Caco-2 (cell line): ENCODE data around the gene KLHL8. TPM values are rescaled to one million over a fixed set of nuclear protein-coding genes. Genes with fewer than 3 reads are reported as not detected.
"Not testable (repeated sequence)": the region's sequence is repeated elsewhere in the genome, so short reads cannot be mapped to it uniquely, and the experiment has no call there.

ENCODE experiments used
- BruUV-seq: library from RNA; stranded (reverse); fragments of 400-500 nt; replicated peaks from 2 replicates; lab custom pipeline; 2021; lab: Mats Ljungman, UMichigan
- CTCF ChIA-PET: fragments of 300-600 bp; sonication (Branson Sonifier 250); formaldehyde crosslinking; loops from one replicate; lab custom pipeline; 2022; ENCODE audit warnings: antibody characterized with exemption; lab: Charles Lee
- POLR2A ChIA-PET: fragments of 300-600 bp; sonication (Branson Sonifier 250); formaldehyde crosslinking; loops from one replicate; lab custom pipeline; 2022; ENCODE audit warnings: antibody characterized with exemption; lab: Charles Lee
- DNase-seq, 2 experiments: peaks; one replicate each; pipeline versions ENCODE4 v3.0.0 to v3.0.0-alpha.2; 2020 to 2022
- H3K27me3 ChIP-seq: replicated peaks from 2 replicates; pipeline ENCODE4 v1.6.0; 2011; ENCODE audit warnings: low read length; ENCODE audit not compliant: control insufficient read depth, insufficient read depth
- H3K36me3 ChIP-seq: 2 replicates; pipeline ENCODE4 v1.5.1; 2011; ENCODE audit warnings: low read length; ENCODE audit not compliant: control insufficient read depth, insufficient read depth
- H3K4me1 ChIP-seq: fragments of 250-450 bp; sonication (Bioruptor Pico); 2 replicates; pipeline ENCODE4 v1.5.1; 2020; ENCODE audit warnings: mild to moderate bottlenecking
- H3K4me3 ChIP-seq: 2 replicates; pipeline ENCODE4 v1.5.1; 2011; ENCODE audit warnings: low read depth, mild to moderate bottlenecking, control low read depth, low read length
- H3K9me3 ChIP-seq: fragments of 250-450 bp; sonication (Bioruptor Pico); 2 replicates; pipeline ENCODE4 v1.5.1; 2020; ENCODE audit warnings: mild to moderate bottlenecking, moderate library complexity
- H3K27ac Mint-ChIP-seq: one replicate; pipeline ENCODE4 v1.8.0; 2022; ENCODE audit warnings: mixed read lengths; ENCODE audit not compliant: unreplicated experiment
- H3K27me3 Mint-ChIP-seq: one replicate; pipeline ENCODE4 v1.8.0; 2022; ENCODE audit warnings: mixed read lengths; ENCODE audit not compliant: insufficient read depth, unreplicated experiment
- H3K36me3 Mint-ChIP-seq: one replicate; pipeline ENCODE4 v1.8.0; 2022; ENCODE audit warnings: mild to moderate bottlenecking, mixed read lengths; ENCODE audit not compliant: insufficient read depth, unreplicated experiment
- H3K4me1 Mint-ChIP-seq: one replicate; pipeline ENCODE4 v1.8.0; 2022; ENCODE audit warnings: low read depth, mixed read lengths; ENCODE audit not compliant: unreplicated experiment
- H3K4me3 Mint-ChIP-seq: one replicate; pipeline ENCODE4 v1.8.0; 2022; ENCODE audit warnings: mild to moderate bottlenecking, moderate library complexity, mixed read lengths; ENCODE audit not compliant: unreplicated experiment
- H3K9me3 Mint-ChIP-seq: one replicate; pipeline ENCODE4 v1.8.0; 2022; ENCODE audit warnings: mixed read lengths; ENCODE audit not compliant: unreplicated experiment
- CTCF ChIP-seq, 2 experiments: fragments of 200-600 bp in 1 of 2; IDR thresholded peaks; 1 replicate in 1 of 2; 2 replicates in 1 of 2; pipeline versions ENCODE4 v1.5.1 to v1.8.0; 2011 to 2022; ENCODE audit warnings: antibody characterized with exemption in 1 of 2, control low read depth in 1 of 2, inconsistent platforms in 1 of 2, low read depth in 1 of 2, low read length in 1 of 2, mild to moderate bottlenecking in 1 of 2, moderate library complexity in 1 of 2; ENCODE audit not compliant: insufficient read depth in 1 of 2, severe bottlenecking in 1 of 2, unreplicated experiment in 1 of 2
- intact Hi-C: fragments of 100-400 bp; cut with micrococcal nuclease; formaldehyde crosslinking; loops from one replicate; pipeline ENCODE4 v1.10.0; 2022; ENCODE audit not compliant: unreplicated experiment
- total RNA-seq: library from RNA; stranded (reverse); gene quantifications from 2 replicates; pipeline ENCODE4 v1.2.3, GENCODE V29; 2022

The KLHL8 gene
- total RNA-seq, 1 experiment from 2014 or later, result 27.7 TPM

GRCh38 chr4:87225936-87226335 is 5.5 kb upstream of the KLHL8 start:
- no peak for DNase-seq
- BruUV-seq, result no TSS peak
- Mint-ChIP-seq H3K4me3 (no peak overlapping the region), H3K27ac (no peak overlapping the region), H3K36me3 (no peaks in the 10 kb centered on the region), H3K4me1 (peaks cover 34% of the 10 kb centered on the region), H3K27me3 (no peaks in the 10 kb centered on the region), H3K9me3 (no peaks in the 10 kb centered on the region)
- TF ChIP-seq CTCF (IDR thresholded peaks at IDR 0.05; ENCODE audit: insufficient read depth in 1 of 2, low read depth in 1 of 2, low read length in 1 of 2, severe bottlenecking in 1 of 2, unreplicated experiment in 1 of 2), result no peak
- Histone ChIP-seq H3K27me3 (no peaks in the 10 kb centered on the region), H3K4me3 (no peak overlapping the region), H3K9me3 (no peaks in the 10 kb centered on the region), H3K4me1 (peaks cover 54% of the 10 kb centered on the region), H3K36me3 (no peaks in the 10 kb centered on the region)
- intact Hi-C loops, result loop anchor here (10.0 kb wide), 1 partner anchor 201 kb away; no protein-coding TSS in a partner anchor
- POLR2A ChIA-PET, result no interaction called here
- CTCF ChIA-PET, result no interaction called here

GRCh38 chr4:87224141-87224923 is 3.9 kb upstream of the KLHL8 start:
- Mint-ChIP-seq H3K4me3 (peak overlapping the region; percentile 37), H3K27ac (peak overlapping the region; percentile 66), H3K36me3 (peaks cover 7% of the 10 kb centered on the region), H3K27me3 (no peaks in the 10 kb centered on the region), H3K9me3 (no peaks in the 10 kb centered on the region), H3K4me1 (peaks cover 28% of the 10 kb centered on the region)
- DNase-seq, result no peak
- intact Hi-C loops, result loop anchor here (10.0 kb wide), 1 partner anchor 200 kb away; no protein-coding TSS in a partner anchor
- H3K36me3 ChIP-seq, result no peaks in the 10 kb centered on the region
- no peaks in the 10 kb centered on the region for H3K27me3 ChIP-seq
- ChIA-PET CTCF (no interaction called here), POLR2A (no interaction called here)
- H3K9me3 ChIP-seq, result no peaks in the 10 kb centered on the region
- no peak for TF ChIP-seq CTCF (IDR thresholded peaks at IDR 0.05; ENCODE audit: insufficient read depth in 1 of 2, low read depth in 1 of 2, low read length in 1 of 2, severe bottlenecking in 1 of 2, unreplicated experiment in 1 of 2)
- H3K4me3 ChIP-seq, result no peak overlapping the region
- peaks cover 42% of the 10 kb centered on the region for H3K4me1 ChIP-seq
- BruUV-seq, result no TSS peak

- no TSS peak for BruUV-seq
- Mint-ChIP-seq H3K4me3 (peak overlapping the region; percentile 94), H3K27me3 (no peaks in the 10 kb centered on the region), H3K9me3 (no peaks in the 10 kb centered on the region), H3K27ac (peak overlapping the region; percentile 93), H3K4me1 (peaks cover 24% of the 10 kb centered on the region), H3K36me3 (peaks cover 11% of the 10 kb centered on the region)
- intact Hi-C loops, result loop anchor here (1.0 to 10.0 kb wide), 3 partner anchors 9 to 195 kb away; no protein-coding TSS in a partner anchor
- H3K9me3 ChIP-seq, result no peaks in the 10 kb centered on the region
- TF ChIP-seq CTCF (IDR thresholded peaks at IDR 0.05; ENCODE audit: insufficient read depth in 1 of 2, low read depth in 1 of 2, low read length in 1 of 2, severe bottlenecking in 1 of 2, unreplicated experiment in 1 of 2), result peak in 1 of 2 experiments; percentile 24
- no peaks in the 10 kb centered on the region for H3K27me3 ChIP-seq
- POLR2A ChIA-PET, result interaction anchor here (0.5 to 0.6 kb wide), 2 partner anchors 161 to 1156 kb away, joined by 3 to 14 read pairs; no protein-coding TSS in a partner anchor
- peak overlapping the region; percentile 94 for H3K4me3 ChIP-seq
- DNase-seq, result no peak
- H3K4me1 ChIP-seq, result peaks cover 17% of the 10 kb centered on the region; the same call in 1 of the 2 replicates
- H3K36me3 ChIP-seq, result no peaks in the 10 kb centered on the region
- CTCF ChIA-PET, result interaction anchor here (0.5 to 2.0 kb wide), 8 partner anchors 10 to 297 kb away, joined by 3 to 8 read pairs (median 3); no protein-coding TSS in a partner anchor
Measured at GRCh38 chr4:87219632-87220093, 755 bp downstream of the KLHL8 start.

- H3K9me3 Mint-ChIP-seq, POLR2A ChIA-PET, H3K4me1 ChIP-seq, DNase-seq, H3K36me3 ChIP-seq, H3K27me3 ChIP-seq, CTCF ChIA-PET, H3K27me3 Mint-ChIP-seq, H3K4me3 ChIP-seq, H3K4me3 Mint-ChIP-seq, H3K27ac Mint-ChIP-seq, H3K9me3 ChIP-seq, intact Hi-C loops, BruUV-seq: not testable (repeated sequence)
- peaks cover 14% of the 10 kb centered on the region for H3K4me1 Mint-ChIP-seq
- H3K36me3 Mint-ChIP-seq, result peaks cover 11% of the 10 kb centered on the region
Measured at GRCh38 chr4:87217235-87217763, 3.1 kb downstream of the KLHL8 start.
